ENCODE data around the gene AUH.

Gene AUH

DNA sequence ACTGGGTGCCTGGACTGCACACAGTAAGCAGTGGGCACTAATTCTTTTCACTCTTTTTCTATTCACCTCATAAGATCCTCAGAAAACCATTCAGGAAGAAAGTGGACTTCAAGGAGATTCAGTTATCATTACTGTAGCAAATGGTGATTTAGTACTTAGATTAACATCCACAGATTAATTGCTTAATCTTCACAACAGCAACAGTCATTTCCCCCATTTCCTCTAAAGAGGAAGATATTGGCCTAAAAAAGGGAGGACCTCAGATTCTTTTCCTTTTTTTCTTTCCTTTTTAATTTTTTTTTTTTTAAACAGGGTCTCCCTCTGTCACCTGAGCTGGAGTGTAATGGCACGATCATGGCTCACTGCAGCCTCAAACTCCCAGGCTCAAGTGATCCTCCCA lies 64.4 kb downstream of the AUH start:
- DNase-seq (ENCODE audit: low read depth in 2 of 2), result no peak

DNA sequence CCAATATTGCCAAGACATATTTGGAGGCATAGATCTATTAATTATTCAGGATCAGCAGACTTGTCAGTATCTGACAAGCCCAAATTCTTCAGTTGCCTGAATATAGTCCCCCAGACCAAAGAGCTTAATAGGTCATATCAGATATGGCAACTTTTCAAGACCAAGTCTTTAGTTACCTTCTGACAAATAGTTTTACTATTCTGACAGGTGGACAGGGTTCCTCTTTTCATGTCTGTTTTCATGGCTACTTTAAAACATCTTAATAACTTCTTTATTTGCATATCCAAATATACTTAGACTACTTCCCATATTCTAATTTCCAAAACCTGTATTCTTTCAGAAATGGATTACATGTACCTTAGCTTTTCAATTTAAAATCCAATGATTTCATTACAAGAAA lies 65.4 kb downstream of the AUH start:
- no peak for DNase-seq (ENCODE audit: low read depth in 2 of 2)

DNA sequence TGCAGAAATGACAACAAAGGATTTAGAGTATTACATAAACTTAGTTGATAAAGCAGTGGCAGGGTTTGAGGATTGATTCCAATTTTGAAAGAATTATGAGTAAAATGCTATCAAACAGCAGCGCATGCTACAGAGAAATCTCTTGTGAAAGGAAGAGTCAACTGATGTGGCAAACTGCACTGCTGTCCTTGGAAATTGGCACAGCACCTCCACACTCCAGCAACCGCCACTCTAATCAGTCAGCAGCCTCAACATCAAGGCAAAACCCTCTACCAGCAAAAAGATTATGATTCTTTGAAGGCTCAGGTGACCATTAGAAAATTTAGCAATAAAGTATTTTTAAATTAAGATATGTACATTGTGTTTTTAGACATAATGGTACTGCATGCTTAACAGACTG lies 66.4 kb downstream of the AUH start:
- no peak for DNase-seq (ENCODE audit: low read depth in 2 of 2)

- no peak for DNase-seq (ENCODE audit: low read depth in 2 of 2)
Observed at GRCh38 chr9:91291866-91292265, 69.9 kb downstream of the AUH start.

DNA sequence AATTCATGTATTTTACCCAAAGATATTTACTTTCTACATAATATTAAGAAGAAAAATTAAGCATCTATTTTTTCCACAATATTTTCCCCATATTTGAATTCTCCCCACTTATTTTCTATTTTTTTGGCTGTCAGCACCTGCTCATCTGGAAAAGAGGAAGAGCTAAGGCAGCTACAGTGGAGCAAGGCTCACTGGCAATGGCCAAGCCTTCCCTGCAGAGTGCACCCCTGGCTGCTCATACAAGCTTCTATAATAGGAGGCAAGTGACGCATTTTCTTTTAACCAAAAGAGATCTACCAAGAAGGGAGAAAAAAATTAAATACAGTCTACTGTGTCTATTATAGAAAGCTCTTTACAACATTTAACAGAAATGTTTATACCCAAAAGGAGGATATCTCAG lies 72.5 kb downstream of the AUH start:
- no peak for DNase-seq (ENCODE audit: low read depth in 2 of 2)

GRCh38 chr9:91285729-91286353 lies 75.9 kb downstream of the AUH start:
- no peak for DNase-seq (ENCODE audit: low read depth in 2 of 2)

DNA sequence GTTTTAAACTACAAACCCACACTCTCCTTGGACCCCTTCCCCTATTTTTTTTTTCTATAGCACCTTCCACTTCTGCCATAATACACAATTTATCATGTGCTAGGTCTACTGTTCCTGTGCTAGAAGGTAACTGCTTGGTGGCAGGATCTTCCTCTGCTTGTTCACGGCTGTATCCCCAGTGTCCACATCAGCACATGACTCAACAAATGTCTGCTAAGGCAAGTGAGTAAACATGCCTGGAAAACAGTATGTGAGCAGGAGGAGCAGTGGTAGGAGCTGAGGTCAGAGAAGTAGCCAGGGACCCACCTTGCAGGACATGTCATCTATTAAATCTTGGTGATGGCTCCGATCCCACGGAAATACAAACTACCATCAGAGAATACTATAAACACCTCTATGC lies 79.4 kb downstream of the AUH start:
- DNase-seq (ENCODE audit: low read depth in 2 of 2), result no peak

GRCh38 chr9:91279296-91280204 lies 82.2 kb downstream of the AUH start:
- DNase-seq (ENCODE audit: low read depth in 2 of 2), result no peak

GRCh38 chr9:91276513-91276912 lies 85.2 kb downstream of the AUH start:
- no peak for DNase-seq (ENCODE audit: low read depth in 2 of 2)

DNA sequence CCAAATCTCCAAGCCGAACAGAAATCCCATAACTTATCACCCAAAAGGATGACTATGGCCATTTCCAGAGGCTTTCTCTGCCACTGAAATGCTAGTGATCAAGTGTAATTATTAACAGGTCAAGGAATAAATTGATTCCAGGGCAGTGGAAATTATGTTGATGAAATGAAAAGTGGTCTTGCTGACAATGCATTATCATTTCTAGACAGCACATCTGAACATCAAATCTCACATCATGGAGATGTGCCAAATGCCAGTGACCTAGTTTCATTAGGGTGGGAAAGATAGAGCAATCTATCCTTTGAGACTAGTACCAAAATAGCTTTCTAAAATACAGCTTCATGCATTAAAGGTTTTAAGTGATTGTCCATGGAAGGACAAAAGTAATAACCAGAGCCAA lies 86.1 kb downstream of the AUH start:
- no peak for DNase-seq (ENCODE audit: low read depth in 2 of 2)

GRCh38 chr9:91274949-91275492 lies 86.7 kb downstream of the AUH start:
- no peak for DNase-seq (ENCODE audit: low read depth in 2 of 2)

DNA sequence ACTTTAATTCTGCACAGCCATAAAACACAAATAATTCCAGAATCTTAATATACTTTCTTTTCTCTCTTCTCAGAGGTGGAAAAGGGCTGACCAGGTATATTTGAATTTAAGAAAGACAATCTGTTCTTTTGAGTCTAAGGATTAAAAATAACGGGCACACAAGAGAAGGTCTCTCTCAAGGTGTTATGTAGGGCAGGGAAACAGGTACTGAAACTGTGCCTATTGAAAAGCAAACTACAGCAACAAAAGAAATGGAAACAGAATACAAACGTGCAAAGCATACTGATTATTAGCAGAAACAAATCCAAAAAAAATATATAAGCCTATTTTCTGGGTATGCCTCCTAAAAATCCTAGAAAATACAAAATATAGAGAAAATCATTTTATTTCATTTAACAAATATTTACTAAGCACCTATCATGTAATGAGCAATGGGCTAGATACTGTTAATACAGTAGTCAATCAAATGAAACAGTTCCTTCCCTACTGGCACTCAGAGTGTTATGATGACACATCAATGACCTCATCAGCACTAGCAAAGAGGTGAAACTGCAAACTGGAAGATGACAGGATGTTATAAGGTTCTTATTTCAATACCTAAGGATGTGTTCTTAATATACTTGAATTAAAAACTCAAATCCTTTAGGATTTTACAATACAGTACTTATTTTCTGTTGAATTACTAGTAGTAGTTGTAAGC lies 87.7 kb downstream of the AUH start:
- no peak for DNase-seq (ENCODE audit: low read depth in 2 of 2)

DNA sequence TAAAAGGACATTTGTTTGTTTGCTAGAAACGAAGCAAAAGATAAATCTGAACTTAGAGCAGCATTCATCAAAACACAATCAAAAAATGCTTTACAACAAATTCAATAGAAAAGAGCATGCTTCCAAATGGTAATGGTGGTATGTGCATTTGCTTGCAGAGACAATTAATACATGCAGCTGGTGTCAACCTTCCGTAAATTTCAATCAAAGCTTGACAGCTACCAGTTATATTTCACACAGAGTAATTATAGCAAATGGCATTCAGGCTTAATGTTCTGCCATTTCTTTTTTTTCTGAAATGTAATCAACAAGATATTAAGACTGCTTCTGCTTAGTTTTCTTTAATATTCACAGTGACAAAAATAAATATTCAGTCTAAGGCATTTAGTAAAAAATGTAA lies 90.6 kb downstream of the AUH start:
- DNase-seq (ENCODE audit: low read depth in 2 of 2), result no peak

GRCh38 chr9:91269907-91270491 lies 91.7 kb downstream of the AUH start:
- DNase-seq (ENCODE audit: low read depth in 2 of 2), result no peak

- DNase-seq (ENCODE audit: low read depth in 2 of 2), result no peak
Observed at GRCh38 chr9:91266448-91266847, 95.3 kb downstream of the AUH start.

GRCh38 chr9:91265514-91265913 lies 96.2 kb downstream of the AUH start:
- DNase-seq (ENCODE audit: low read depth in 2 of 2), result no peak

DNA sequence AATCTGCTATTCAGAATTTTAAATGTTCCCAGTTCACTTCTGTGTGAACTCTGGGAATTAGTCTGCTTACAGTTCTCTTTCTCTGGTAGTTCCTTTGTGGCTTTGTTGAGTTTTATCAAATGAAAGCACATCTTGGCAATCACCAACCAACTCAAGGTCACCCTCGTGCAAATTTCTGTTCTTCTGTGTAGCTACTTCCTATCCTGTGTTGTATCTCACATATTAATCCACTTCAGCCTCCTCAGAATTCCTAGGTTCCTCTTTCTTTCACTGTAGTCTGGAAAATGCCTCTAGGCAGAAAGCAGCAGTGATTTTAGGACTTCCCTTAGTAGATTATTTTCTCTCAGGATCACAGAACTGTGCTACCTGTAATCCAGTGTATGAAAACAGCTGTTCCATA lies 100.3 kb downstream of the AUH start:
- DNase-seq (ENCODE audit: low read depth in 2 of 2), result no peak

- no peak for DNase-seq (ENCODE audit: low read depth in 2 of 2)
Observed at GRCh38 chr9:91259162-91259561, 102.6 kb downstream of the AUH start.

- DNase-seq (ENCODE audit: low read depth in 2 of 2), result no peak
Observed at GRCh38 chr9:91258451-91258850, 103.3 kb downstream of the AUH start.

- no peak for DNase-seq (ENCODE audit: low read depth in 2 of 2)
Observed at GRCh38 chr9:91256235-91256634, 105.5 kb downstream of the AUH start.

- DNase-seq (ENCODE audit: low read depth in 2 of 2), result no peak
Observed at GRCh38 chr9:91255327-91255726, 106.4 kb downstream of the AUH start.

DNA sequence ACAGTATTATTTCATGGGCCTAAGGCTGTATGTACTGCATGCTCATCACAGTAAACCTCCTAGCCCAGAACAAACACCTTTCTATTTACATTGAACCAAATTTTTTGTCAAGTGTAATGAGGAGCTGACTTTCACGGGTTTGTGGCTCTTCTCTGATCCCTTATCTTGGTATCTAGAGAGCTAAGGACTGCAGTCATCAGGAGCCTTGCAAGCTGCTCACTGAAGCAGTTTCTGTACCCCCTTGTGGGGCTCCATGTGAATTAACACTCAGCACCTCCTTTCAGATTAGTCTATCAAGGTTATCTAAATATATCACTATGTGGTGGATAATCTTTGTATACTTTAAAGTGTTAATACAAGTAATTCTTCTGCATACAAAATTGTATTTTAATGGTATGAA lies 108.2 kb downstream of the AUH start:
- DNase-seq (ENCODE audit: low read depth in 2 of 2), result peak; percentile 14 to 17
